ENCODE data around the gene MARCHF5. TPM values are rescaled to one million over a fixed set of nuclear protein-coding genes. Genes with fewer than 3 reads are reported as not detected.

MARCHF5 gene
- total and polyA plus RNA-seq, 3 experiments from 2014 or later: 29.2 to 33.0 (median 30.6) TPM

DNA sequence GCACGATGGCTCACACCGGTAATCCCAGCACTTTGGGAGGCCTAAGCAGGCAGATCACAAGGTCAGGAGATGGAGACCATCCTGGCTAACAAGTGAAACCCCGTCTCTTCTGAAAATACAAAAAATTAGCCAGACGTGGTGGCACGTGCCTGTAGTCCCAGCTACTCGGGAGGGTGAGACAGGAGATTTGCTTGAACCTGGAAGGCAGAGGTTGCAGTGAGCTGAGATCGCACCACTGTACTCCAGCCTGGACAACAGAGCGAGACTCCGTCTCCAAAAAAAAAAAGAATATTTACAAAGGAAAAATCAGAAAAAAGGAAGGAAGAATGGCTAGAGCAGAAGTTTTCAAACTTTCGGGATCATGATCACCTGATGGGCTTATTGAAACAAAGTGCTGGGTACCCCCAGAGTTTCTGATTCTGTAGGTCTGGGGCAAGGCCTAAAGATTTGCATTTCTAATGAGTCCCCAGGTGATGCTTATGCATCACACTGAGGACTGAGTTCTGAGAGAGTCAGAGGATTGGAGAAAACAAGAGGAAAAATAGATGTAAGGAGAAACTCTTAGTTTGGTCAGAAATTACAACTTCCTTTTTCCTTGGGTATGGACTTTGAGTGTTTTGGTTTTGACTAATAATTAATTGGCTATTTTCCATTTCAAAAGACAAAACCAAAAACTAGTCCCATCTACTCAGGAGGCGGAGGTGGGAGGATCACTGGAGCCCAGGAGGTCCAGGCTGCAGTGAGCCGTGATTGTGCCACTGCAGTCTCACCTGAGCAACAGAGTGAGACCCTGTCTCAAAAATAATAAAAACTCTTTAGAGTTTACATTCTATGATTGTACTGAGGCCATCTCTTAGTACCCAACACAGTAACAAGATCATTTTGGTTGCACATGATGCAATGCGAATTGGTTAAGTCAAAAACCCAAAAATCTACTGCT lies 14.4 kb downstream of the MARCHF5 start:
- no peaks in the 10 kb centered on the region for H3K27me3 Mint-ChIP-seq
- H3K36me3 ChIP-seq (ENCODE audit: insufficient read depth, low read length): no peaks in the 10 kb centered on the region
- H3K4me3 Mint-ChIP-seq: no peak overlapping the region
- H3K9me3 ChIP-seq (ENCODE audit: low read length): no peaks in the 10 kb centered on the region
- peaks cover 43 to 70% (median 61%) of the 10 kb centered on the region in 3 donors for H3K4me1 Mint-ChIP-seq
- H3K27ac ChIP-seq (ENCODE audit: low read depth, low read length): no peak overlapping the region
- peak overlapping the region in 3 of 8 donors; percentile 30 to 89 (median 72) for H3K27ac Mint-ChIP-seq
- H3K36me3 Mint-ChIP-seq: peaks cover 0 to 22% (median under 1%) of the 10 kb centered on the region in 3 donors
- POLR2A ChIA-PET: interaction anchor here (1.0 kb wide), 1 partner anchor 14 kb away, joined by 3 read pairs; the partner anchor contains the start of genes CPEB3 and MARCHF5
- CTCF ChIA-PET: no interaction called here
- peaks cover 10% of the 10 kb centered on the region for H3K4me1 ChIP-seq (ENCODE audit: insufficient read depth, low read length)
- no peak for DNase-seq
- no peaks in the 10 kb centered on the region for H3K27me3 ChIP-seq (ENCODE audit: insufficient read depth, low read length, poor library complexity, severe bottlenecking)
- no peak overlapping the region for H3K4me3 ChIP-seq (ENCODE audit: low read length)
- H3K9me3 Mint-ChIP-seq: no peaks in the 10 kb centered on the region

DNA sequence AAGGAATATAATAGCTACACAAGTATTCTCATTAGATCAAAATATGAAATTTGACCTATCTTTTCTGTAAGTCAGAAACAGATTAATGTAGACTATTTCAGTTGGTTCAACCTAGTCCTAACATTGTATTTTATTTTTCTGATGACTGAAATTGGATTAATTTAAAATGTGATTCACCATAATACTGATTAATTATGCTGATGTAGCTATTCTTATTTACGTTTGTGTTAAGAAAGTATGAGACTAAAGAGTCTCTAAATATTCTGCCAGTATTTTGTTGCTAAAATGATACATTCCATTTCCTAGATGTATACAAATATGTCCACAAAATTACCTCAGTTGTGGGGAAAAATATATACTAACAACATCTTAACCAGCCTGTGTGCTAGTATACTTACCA lies 18.3 kb downstream of the MARCHF5 start:
- Histone ChIP-seq H3K4me3 (ENCODE audit: low read length) (no peak overlapping the region), H3K9me3 (ENCODE audit: low read length) (no peaks in the 10 kb centered on the region), H3K36me3 (ENCODE audit: insufficient read depth, low read length) (no peaks in the 10 kb centered on the region), H3K27ac (ENCODE audit: low read depth, low read length) (no peak overlapping the region), H3K4me1 (ENCODE audit: insufficient read depth, low read length) (no peaks in the 10 kb centered on the region), H3K27me3 (ENCODE audit: insufficient read depth, low read length, poor library complexity, severe bottlenecking) (no peaks in the 10 kb centered on the region)
- Mint-ChIP-seq H3K9me3 (no peaks in the 10 kb centered on the region), H3K27me3 (no peaks in the 10 kb centered on the region), H3K36me3 (peaks cover 0 to 35% (median 11%) of the 10 kb centered on the region in 3 donors), H3K4me3 (no peak overlapping the region), H3K27ac (no peak overlapping the region), H3K4me1 (peaks cover 27 to 49% (median 43%) of the 10 kb centered on the region in 3 donors)
- DNase-seq: no peak
- CTCF ChIA-PET: interaction anchor here (1.0 kb wide), 1 partner anchor 11 kb away, joined by 3 read pairs; no protein-coding TSS in a partner anchor
- POLR2A ChIA-PET: no interaction called here

DNA sequence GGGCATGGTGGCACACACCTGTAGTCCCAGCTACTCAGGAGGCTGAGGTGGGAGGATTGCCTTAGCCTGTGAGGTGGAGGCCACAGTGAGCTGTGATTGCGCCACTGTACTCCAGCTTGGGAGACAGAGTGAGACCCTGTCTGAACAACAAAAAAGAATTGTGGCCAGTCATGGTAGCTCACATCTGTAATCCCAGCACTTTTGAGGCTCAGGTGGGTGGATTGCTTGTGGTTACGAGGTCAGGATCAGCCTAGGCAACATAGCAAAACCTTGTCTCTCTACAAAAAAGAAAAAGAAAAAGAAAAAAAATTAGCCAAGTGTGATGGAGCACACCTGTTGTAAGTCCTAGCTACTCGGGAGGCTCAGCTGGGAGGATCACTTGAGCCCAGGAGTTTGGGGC lies 22.8 kb downstream of the MARCHF5 start:
- POLR2A ChIA-PET: no interaction called here
- CTCF ChIA-PET: interaction anchor here (1.9 kb wide), 1 partner anchor 10 kb away, joined by 5 read pairs; no protein-coding TSS in a partner anchor

DNA sequence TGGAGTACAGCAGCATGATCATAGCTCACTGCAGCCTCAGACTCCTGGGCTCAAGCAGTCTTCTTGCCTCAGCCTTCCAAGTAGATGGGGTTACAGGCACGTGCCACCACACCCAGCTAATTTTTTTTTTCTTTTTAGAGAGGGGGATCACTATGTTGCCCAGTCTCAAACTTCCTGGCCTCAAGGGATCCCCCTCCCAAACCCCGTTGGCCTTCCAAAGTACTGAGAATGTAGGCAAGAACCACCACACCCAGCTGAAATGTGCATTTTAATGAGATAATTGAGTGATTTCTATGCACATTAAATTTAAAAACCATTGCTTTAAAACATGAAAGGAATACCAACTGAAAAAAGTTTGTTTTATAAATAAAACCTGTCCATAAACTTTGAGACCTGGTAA lies 25.6 kb downstream of the MARCHF5 start:
- Mint-ChIP-seq H3K36me3 (peaks cover 6 to 59% (median 18%) of the 10 kb centered on the region in 3 donors), H3K4me1 (peaks cover 17 to 28% (median 22%) of the 10 kb centered on the region in 3 donors), H3K27ac (peak overlapping the region in 2 of 8 donors; percentile 57 to 58), H3K9me3 (no peaks in the 10 kb centered on the region), H3K4me3 (peak overlapping the region in 1 of 7 donors; percentile 54), H3K27me3 (no peaks in the 10 kb centered on the region)
- H3K4me1 ChIP-seq (ENCODE audit: insufficient read depth, low read length): no peaks in the 10 kb centered on the region
- H3K27ac ChIP-seq (ENCODE audit: low read depth, low read length): no peak overlapping the region
- no peak overlapping the region for H3K4me3 ChIP-seq (ENCODE audit: low read length)
- ChIA-PET POLR2A (no interaction called here), CTCF (no interaction called here)
- no peak for DNase-seq
- H3K9me3 ChIP-seq (ENCODE audit: low read length): no peaks in the 10 kb centered on the region
- H3K36me3 ChIP-seq (ENCODE audit: insufficient read depth, low read length): no peaks in the 10 kb centered on the region
- H3K27me3 ChIP-seq (ENCODE audit: insufficient read depth, low read length, poor library complexity, severe bottlenecking): no peaks in the 10 kb centered on the region

More for the DNA sequence above, 22.8 kb downstream of the MARCHF5 start:
- no peaks in the 10 kb centered on the region for H3K9me3 ChIP-seq (ENCODE audit: low read length)
- H3K9me3 Mint-ChIP-seq: no peaks in the 10 kb centered on the region
- peaks cover 19 to 32% (median 26%) of the 10 kb centered on the region in 3 donors for H3K4me1 Mint-ChIP-seq
- H3K27me3 ChIP-seq (ENCODE audit: insufficient read depth, low read length, poor library complexity, severe bottlenecking): no peaks in the 10 kb centered on the region
- no peak overlapping the region for H3K27ac ChIP-seq (ENCODE audit: low read depth, low read length)
- no peaks in the 10 kb centered on the region for H3K27me3 Mint-ChIP-seq
- H3K4me3 Mint-ChIP-seq: no peak overlapping the region
- peaks cover 0 to 58% (median 16%) of the 10 kb centered on the region in 3 donors for H3K36me3 Mint-ChIP-seq
- DNase-seq: no peak
- no peak overlapping the region for H3K4me3 ChIP-seq (ENCODE audit: low read length)
- no peaks in the 10 kb centered on the region for H3K4me1 ChIP-seq (ENCODE audit: insufficient read depth, low read length)
- no peak overlapping the region for H3K27ac Mint-ChIP-seq
- no peaks in the 10 kb centered on the region for H3K36me3 ChIP-seq (ENCODE audit: insufficient read depth, low read length)

DNA sequence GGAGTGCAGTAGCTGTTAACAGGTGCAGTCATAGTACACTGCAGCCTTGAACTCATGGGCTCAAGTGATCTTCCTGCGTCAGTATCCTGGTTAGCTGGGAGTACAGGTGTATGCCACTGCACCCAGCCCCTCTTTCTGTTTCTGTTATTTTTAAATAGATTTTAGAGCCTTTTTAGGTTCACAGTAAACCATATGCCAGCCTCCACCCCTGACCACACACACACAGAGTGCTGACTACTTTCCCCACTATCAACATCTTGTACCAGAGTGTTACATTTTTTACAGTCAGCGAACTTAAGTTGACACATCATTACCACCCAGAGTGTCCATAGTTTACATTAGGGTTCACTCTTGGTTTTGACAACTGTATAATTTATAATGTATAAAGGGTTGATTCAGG lies 32.1 kb downstream of the MARCHF5 start:
- CTCF ChIA-PET: no interaction called here
- Histone ChIP-seq H3K36me3 (ENCODE audit: insufficient read depth, low read length) (no peaks in the 10 kb centered on the region), H3K27me3 (ENCODE audit: insufficient read depth, low read length, poor library complexity, severe bottlenecking) (no peaks in the 10 kb centered on the region), H3K4me3 (ENCODE audit: low read length) (no peak overlapping the region), H3K4me1 (ENCODE audit: insufficient read depth, low read length) (no peaks in the 10 kb centered on the region), H3K9me3 (ENCODE audit: low read length) (no peaks in the 10 kb centered on the region), H3K27ac (ENCODE audit: low read depth, low read length) (no peak overlapping the region)
- POLR2A ChIA-PET: no interaction called here
- H3K9me3 Mint-ChIP-seq: no peaks in the 10 kb centered on the region
- H3K27me3 Mint-ChIP-seq: no peaks in the 10 kb centered on the region
- peaks cover 33 to 66% (median 57%) of the 10 kb centered on the region in 3 donors for H3K4me1 Mint-ChIP-seq
- H3K36me3 Mint-ChIP-seq: peaks cover 17 to 31% (median 17%) of the 10 kb centered on the region in 3 donors
- peak overlapping the region in 1 of 7 donors; percentile 38 for H3K4me3 Mint-ChIP-seq
- no peak overlapping the region for H3K27ac Mint-ChIP-seq
- no peak for DNase-seq

DNA sequence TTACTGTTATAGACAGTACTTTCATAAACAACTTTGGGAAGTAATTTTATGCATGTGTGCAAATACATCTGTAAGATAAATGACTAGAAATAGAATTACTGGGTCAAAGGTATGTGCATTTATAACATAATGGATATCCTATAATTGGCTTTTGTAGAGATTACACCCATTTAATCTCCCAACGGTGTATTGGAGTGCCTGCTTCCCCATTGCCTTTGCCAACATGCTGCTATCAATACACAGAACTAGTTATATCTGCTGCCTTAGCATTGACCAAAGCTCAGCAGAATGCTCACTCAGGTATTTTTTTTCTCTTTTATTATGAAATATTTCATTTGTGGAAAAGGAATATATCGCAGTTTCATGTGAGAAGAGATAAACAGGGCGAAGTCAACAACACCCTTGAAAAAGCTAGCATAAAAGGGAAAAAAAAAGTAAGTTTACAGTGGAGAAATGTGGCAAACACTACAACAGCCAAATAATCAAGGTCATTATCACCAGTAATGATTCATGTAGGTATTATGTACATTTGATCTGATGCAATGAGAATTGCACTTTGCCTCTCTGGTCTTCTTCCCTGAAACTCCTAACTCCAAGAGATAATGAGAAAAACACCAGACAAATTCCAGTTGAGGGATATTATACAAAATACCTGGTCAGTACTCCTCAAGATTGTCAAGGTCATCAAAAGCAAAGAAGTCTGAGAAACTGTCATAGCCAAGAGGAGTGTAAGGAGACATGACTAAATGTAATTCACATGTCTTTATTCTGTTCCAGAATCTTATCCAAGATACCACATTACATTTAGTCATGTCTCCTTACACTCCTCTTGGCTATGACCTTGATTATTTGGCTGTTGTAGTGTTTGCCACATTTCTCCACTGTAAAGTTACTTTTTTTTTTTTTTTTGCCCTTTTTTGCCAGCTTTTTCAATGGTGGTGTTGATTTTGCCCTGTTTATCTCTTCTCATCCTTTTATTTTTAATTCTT lies 36.8 kb downstream of the MARCHF5 start:
- Histone ChIP-seq H3K9me3 (ENCODE audit: low read length) (no peaks in the 10 kb centered on the region), H3K36me3 (ENCODE audit: insufficient read depth, low read length) (no peaks in the 10 kb centered on the region), H3K4me3 (ENCODE audit: low read length) (no peak overlapping the region), H3K27ac (ENCODE audit: low read depth, low read length) (no peak overlapping the region), H3K27me3 (ENCODE audit: insufficient read depth, low read length, poor library complexity, severe bottlenecking) (no peaks in the 10 kb centered on the region), H3K4me1 (ENCODE audit: insufficient read depth, low read length) (no peaks in the 10 kb centered on the region)
- H3K27ac Mint-ChIP-seq: no peak overlapping the region
- peaks cover 8 to 11% (median 8%) of the 10 kb centered on the region in 3 donors for H3K36me3 Mint-ChIP-seq
- H3K4me3 Mint-ChIP-seq: no peak overlapping the region
- DNase-seq: no peak
- H3K4me1 Mint-ChIP-seq: peaks cover 40 to 75% (median 66%) of the 10 kb centered on the region in 3 donors
- no peaks in the 10 kb centered on the region for H3K9me3 Mint-ChIP-seq
- POLR2A ChIA-PET: no interaction called here
- CTCF ChIA-PET: no interaction called here
- H3K27me3 Mint-ChIP-seq: no peaks in the 10 kb centered on the region

DNA sequence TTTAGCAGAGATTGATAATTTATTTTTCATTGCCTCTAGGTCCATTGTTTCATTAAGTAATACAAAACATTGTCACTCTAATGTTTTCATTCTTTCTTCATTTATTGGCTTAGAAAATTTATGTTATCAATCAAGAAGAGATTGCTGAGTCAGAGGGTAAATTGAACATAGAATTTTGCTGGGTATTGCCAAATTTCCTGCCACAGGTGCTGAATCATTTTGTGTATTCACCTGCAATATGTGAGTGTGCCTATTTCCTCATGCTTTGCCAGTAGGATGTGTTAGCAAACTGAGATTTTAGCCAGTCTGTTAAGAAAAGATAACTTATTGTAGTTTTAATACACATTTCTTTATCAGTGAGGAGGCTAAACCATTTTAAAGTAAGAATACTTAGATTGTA lies 38.0 kb downstream of the MARCHF5 start:
- Histone ChIP-seq H3K9me3 (ENCODE audit: low read length) (no peaks in the 10 kb centered on the region), H3K27me3 (ENCODE audit: insufficient read depth, low read length, poor library complexity, severe bottlenecking) (no peaks in the 10 kb centered on the region), H3K27ac (ENCODE audit: low read depth, low read length) (no peak overlapping the region), H3K36me3 (ENCODE audit: insufficient read depth, low read length) (no peaks in the 10 kb centered on the region), H3K4me3 (ENCODE audit: low read length) (no peak overlapping the region), H3K4me1 (ENCODE audit: insufficient read depth, low read length) (no peaks in the 10 kb centered on the region)
- peaks cover 32 to 68% (median 59%) of the 10 kb centered on the region in 3 donors for H3K4me1 Mint-ChIP-seq
- H3K27ac Mint-ChIP-seq: no peak overlapping the region
- no peaks in the 10 kb centered on the region for H3K9me3 Mint-ChIP-seq
- H3K36me3 Mint-ChIP-seq: peaks cover 0 to 9% (median 5%) of the 10 kb centered on the region in 3 donors
- H3K4me3 Mint-ChIP-seq: no peak overlapping the region
- ChIA-PET POLR2A (no interaction called here), CTCF (no interaction called here)
- H3K27me3 Mint-ChIP-seq: no peaks in the 10 kb centered on the region
- no peak for DNase-seq
